ENCODE data around the gene MAN1A1. TPM values are rescaled to one million over a fixed set of nuclear protein-coding genes. Genes with fewer than 3 reads are reported as not detected.
"Not testable (repeated sequence)": the region's sequence is repeated elsewhere in the genome, so short reads cannot be mapped to it uniquely, and the experiment has no call there.

MAN1A1 gene
- total RNA-seq, 4 donors from 2014 or later: 19.0 to 34.8 (median 21.1) TPM

- ATAC-seq: no peak
- H3K4me3 ChIP-seq: no peak overlapping the region
- H3K9me3 ChIP-seq: no peaks in the 10 kb centered on the region
- intact Hi-C loops (cut with DNase I; ENCODE audit: low total_unique reads): no loop called here
- TF ChIP-seq CTCF (IDR thresholded peaks at IDR 0.05 in 4 of 5, conservative IDR thresholded peaks at IDR 0.05 in 1 of 5): no peak
- TF ChIP-seq POLR2A (IDR thresholded peaks at IDR 0.05): no peak
- no peaks in the 10 kb centered on the region for H3K36me3 ChIP-seq
- no peaks in the 10 kb centered on the region for H3K4me1 ChIP-seq
- no peak for DNase-seq
- H3K27ac ChIP-seq: no peak overlapping the region
- in situ Hi-C loops (cut with MboI; ENCODE audit: low sequenced_read_pairs in 4 of 4): no loop called here
- H3K27me3 ChIP-seq: no peaks in the 10 kb centered on the region
These were observed 179.5 kb downstream of the MAN1A1 start for GRCh38 chr6:119170103-119170446.

GRCh38 chr6:119169355-119169754 lies 180.2 kb downstream of the MAN1A1 start:
- H3K9me3 ChIP-seq; H3K36me3 ChIP-seq; intact Hi-C loops (cut with DNase I; ENCODE audit: low total_unique reads); in situ Hi-C loops (cut with MboI; ENCODE audit: low sequenced_read_pairs in 4 of 4); H3K4me3 ChIP-seq; DNase-seq; H3K27ac ChIP-seq; H3K27me3 ChIP-seq; H3K4me1 ChIP-seq; ATAC-seq: not testable (repeated sequence)

GRCh38 chr6:119166024-119166784 lies 183.4 kb downstream of the MAN1A1 start:
- TF ChIP-seq POLR2A (IDR thresholded peaks at IDR 0.05): no peak
- TF ChIP-seq CTCF (IDR thresholded peaks at IDR 0.05 in 4 of 5, conservative IDR thresholded peaks at IDR 0.05 in 1 of 5): no peak
- ATAC-seq (no peak), DNase-seq (no peak)
- Histone ChIP-seq H3K27ac (no peak overlapping the region), H3K4me3 (no peak overlapping the region), H3K4me1 (no peaks in the 10 kb centered on the region), H3K36me3 (no peaks in the 10 kb centered on the region), H3K27me3 (peaks cover 0 to 3% (median 0%) of the 10 kb centered on the region in 3 donors), H3K9me3 (no peaks in the 10 kb centered on the region)
- intact Hi-C loops (cut with DNase I; ENCODE audit: low total_unique reads): no loop called here
- in situ Hi-C loops (cut with MboI; ENCODE audit: low sequenced_read_pairs in 4 of 4): no loop called here

GRCh38 chr6:119163006-119163405 lies 186.6 kb downstream of the MAN1A1 start:
- Histone ChIP-seq H3K27ac (no peak overlapping the region), H3K9me3 (no peaks in the 10 kb centered on the region), H3K4me3 (no peak overlapping the region), H3K36me3 (no peaks in the 10 kb centered on the region), H3K27me3 (peaks cover 0 to 3% (median 0%) of the 10 kb centered on the region in 3 donors), H3K4me1 (no peaks in the 10 kb centered on the region)
- intact Hi-C loops (cut with DNase I; ENCODE audit: low total_unique reads) (no loop called here), in situ Hi-C loops (cut with MboI; ENCODE audit: low sequenced_read_pairs in 4 of 4) (no loop called here)
- TF ChIP-seq CTCF (IDR thresholded peaks at IDR 0.05 in 4 of 5, conservative IDR thresholded peaks at IDR 0.05 in 1 of 5) (no peak), POLR2A (IDR thresholded peaks at IDR 0.05) (no peak)
- DNase-seq (no peak), ATAC-seq (no peak)

- Histone ChIP-seq H3K4me1 (no peaks in the 10 kb centered on the region), H3K4me3 (no peak overlapping the region), H3K27ac (no peak overlapping the region), H3K27me3 (peaks cover 0 to 3% (median 0%) of the 10 kb centered on the region in 3 donors), H3K9me3 (no peaks in the 10 kb centered on the region), H3K36me3 (no peaks in the 10 kb centered on the region)
- intact Hi-C loops (cut with DNase I; ENCODE audit: low total_unique reads): no loop called here
- in situ Hi-C loops (cut with MboI; ENCODE audit: low sequenced_read_pairs in 4 of 4): no loop called here
- DNase-seq (no peak), ATAC-seq (no peak)
- TF ChIP-seq CTCF (IDR thresholded peaks at IDR 0.05 in 4 of 5, conservative IDR thresholded peaks at IDR 0.05 in 1 of 5) (no peak), POLR2A (IDR thresholded peaks at IDR 0.05) (no peak)
These were observed 187.3 kb downstream of the MAN1A1 start for GRCh38 chr6:119162134-119162775.

Measured in gastrocnemius medialis (tissue), 4 donors.